Keratinocyte (primary cell): ENCODE results near the gene MAGEA8. TPM values are rescaled to one million over a fixed set of nuclear protein-coding genes. Genes with fewer than 3 reads are reported as not detected.

ENCODE experiments used
- DNase-seq: peaks from one replicate; pipeline ENCODE4 v3.0.0-alpha.2; 2011; ENCODE audit warnings: low read depth, missing footprints, low spot score
- FAIRE-seq: peaks from 2 replicates; lab custom pipeline; 2011; peaks lifted over from hg19 to GRCh38; lab: Jason Lieb, UNC
- H2AFZ ChIP-seq: 2 replicates; pipeline ENCODE4 v1.6.0; 2012; ENCODE audit warnings: low read length, control low read depth, inconsistent platforms; ENCODE audit not compliant: control insufficient read depth
- H3K27ac ChIP-seq: 2 replicates; pipeline ENCODE4 v1.5.1; 2011; ENCODE audit warnings: low read length; ENCODE audit not compliant: control insufficient read depth, insufficient read depth
- H3K27me3 ChIP-seq: 3 replicates; pipeline ENCODE4 v1.6.0; 2011; ENCODE audit warnings: low read length; ENCODE audit not compliant: control insufficient read depth, insufficient read depth; ENCODE audit errors: extremely low read depth
- H3K36me3 ChIP-seq, 2 experiments: 2 replicates in 1 of 2; 3 replicates in 1 of 2; pipeline ENCODE4 v1.5.1; 2011; ENCODE audit warnings: low read length in 2 of 2, mild to moderate bottlenecking in 1 of 2; ENCODE audit not compliant: control insufficient read depth in 2 of 2, insufficient read depth in 2 of 2; ENCODE audit errors: extremely low read depth in 1 of 2
- H3K4me1 ChIP-seq: 3 replicates; pipeline ENCODE4 v1.5.1; 2011; ENCODE audit warnings: low read length; ENCODE audit not compliant: control insufficient read depth, insufficient read depth; ENCODE audit errors: extremely low read depth
- H3K4me2 ChIP-seq: 3 replicates; pipeline ENCODE4 v1.6.0; 2011; ENCODE audit warnings: low read depth, low read length; ENCODE audit not compliant: control insufficient read depth, insufficient read depth; ENCODE audit errors: extremely low read depth
- H3K4me3 ChIP-seq, 3 experiments: fragments of 200-600 bp in 1 of 3; sonication (generic) in 1 of 3; 2 replicates in 2 of 3; 3 replicates in 1 of 3; pipeline ENCODE4 v1.5.1; 2011 to 2016; ENCODE audit warnings: low read length in 3 of 3, mild to moderate bottlenecking in 3 of 3, control low read depth in 2 of 3, inconsistent platforms in 1 of 3, low read depth in 1 of 3, mixed read lengths in 1 of 3, mixed run types in 1 of 3, moderate library complexity in 1 of 3; ENCODE audit not compliant: control insufficient read depth in 2 of 3, insufficient read depth in 2 of 3; ENCODE audit errors: extremely low read depth in 1 of 3
- H3K79me2 ChIP-seq: 2 replicates; pipeline ENCODE4 v1.6.0; 2012; ENCODE audit warnings: low read length; ENCODE audit not compliant: control insufficient read depth, insufficient read depth
- H3K9ac ChIP-seq: 3 replicates; pipeline ENCODE4 v1.6.0; 2011; ENCODE audit warnings: low read length; ENCODE audit not compliant: control insufficient read depth, insufficient read depth; ENCODE audit errors: extremely low read depth
- H3K9me1 ChIP-seq: 3 replicates; pipeline ENCODE4 v1.6.0; 2011; ENCODE audit warnings: low read length; ENCODE audit not compliant: control insufficient read depth, insufficient read depth; ENCODE audit errors: extremely low read depth
- H3K9me3 ChIP-seq: 2 replicates; pipeline ENCODE4 v1.5.1; 2012; ENCODE audit warnings: low read depth, low read length; ENCODE audit not compliant: control insufficient read depth
- H4K20me1 ChIP-seq: 3 replicates; pipeline ENCODE4 v1.6.0; 2011; ENCODE audit warnings: low read length; ENCODE audit not compliant: control insufficient read depth, insufficient read depth; ENCODE audit errors: extremely low read depth
- EZH2 ChIP-seq: IDR thresholded peaks from one replicate; pipeline ENCODE4 v1.6.1; 2012; ENCODE audit warnings: inconsistent platforms, mild to moderate bottlenecking, low read length, moderate library complexity
- dilution Hi-C: fragments of 300-500 bp; cut with MboI; formaldehyde crosslinking; loops from one replicate; pipeline ENCODE4 v1.7.0; 2020; ENCODE audit warnings: low sequenced_read_pairs; ENCODE audit not compliant: extremely low pct_ligation_motif_present
- polyA plus RNA-seq, 5 experiments: library from polyadenylated mRNA; depleted of rRNA in 3 of 5; stranded (reverse) in 3 of 5; stranded (forward) in 1 of 5; unstranded in 1 of 5; fragments of >200 nt; gene quantifications; 1 replicate in 1 of 5; 2 replicates in 3 of 5; 3 replicates in 1 of 5; pipeline versions ENCODE4 v1.2.1 to v1.2.3, GENCODE V29; 2011 to 2012; ENCODE audit warnings: missing spikeins in 2 of 5, low read depth in 1 of 5, low replicate concordance in 1 of 5
- TF ChIP-seq, protein P1 (sequence below), 3 experiments: IDR thresholded peaks in 1 of 3; conservative IDR thresholded peaks in 1 of 3; optimal IDR thresholded peaks in 1 of 3; 2 replicates in 2 of 3; 3 replicates in 1 of 3; pipeline versions ENCODE3 to v1.5.1; 2011; ENCODE audit warnings: low read length in 3 of 3, mild to moderate bottlenecking in 3 of 3, moderate library complexity in 2 of 3, control low read depth in 1 of 3, inconsistent platforms in 1 of 3; ENCODE audit not compliant: insufficient read depth in 2 of 3; ENCODE audit errors: extremely low read depth in 1 of 3

The MAGEA8 gene
- polyA plus RNA-seq, 1 donor (not counting 4 experiments of a cell fraction or from before 2014, with no cell fraction given), result not detected

DNA sequence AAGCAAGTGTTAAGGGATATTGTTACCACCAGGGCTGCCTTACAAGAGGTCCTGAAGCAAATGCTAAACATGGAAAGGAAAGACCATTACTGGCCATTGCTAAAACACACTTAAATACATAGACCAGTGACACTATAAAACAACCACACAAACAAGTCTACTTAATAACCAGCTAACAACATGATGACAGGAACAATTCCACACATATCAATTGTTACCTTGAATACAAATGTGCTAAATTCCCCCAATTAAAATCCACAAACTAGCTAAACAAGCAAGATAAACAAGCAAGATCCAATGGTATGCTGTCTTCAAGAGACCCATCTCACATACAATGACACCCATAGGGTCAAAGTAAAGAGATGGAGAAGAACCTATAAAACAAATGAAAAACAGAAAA lies 20.5 kb upstream of the MAGEA8 start:
- DNase-seq, result no peak
- Histone ChIP-seq H4K20me1 (no peaks in the 10 kb centered on the region), H3K4me1 (no peaks in the 10 kb centered on the region), H3K27me3 (no peaks in the 10 kb centered on the region), H3K4me3 (no peak overlapping the region), H3K36me3 (no peaks in the 10 kb centered on the region), H3K9ac (no peak overlapping the region), H2AFZ (no peak overlapping the region), H3K27ac (no peak overlapping the region), H3K79me2 (no peaks in the 10 kb centered on the region), H3K4me2 (no peak overlapping the region), H3K9me3 (no peaks in the 10 kb centered on the region), H3K9me1 (no peaks in the 10 kb centered on the region)
- dilution Hi-C loops, result no loop called here
- TF ChIP-seq, protein P1, sequence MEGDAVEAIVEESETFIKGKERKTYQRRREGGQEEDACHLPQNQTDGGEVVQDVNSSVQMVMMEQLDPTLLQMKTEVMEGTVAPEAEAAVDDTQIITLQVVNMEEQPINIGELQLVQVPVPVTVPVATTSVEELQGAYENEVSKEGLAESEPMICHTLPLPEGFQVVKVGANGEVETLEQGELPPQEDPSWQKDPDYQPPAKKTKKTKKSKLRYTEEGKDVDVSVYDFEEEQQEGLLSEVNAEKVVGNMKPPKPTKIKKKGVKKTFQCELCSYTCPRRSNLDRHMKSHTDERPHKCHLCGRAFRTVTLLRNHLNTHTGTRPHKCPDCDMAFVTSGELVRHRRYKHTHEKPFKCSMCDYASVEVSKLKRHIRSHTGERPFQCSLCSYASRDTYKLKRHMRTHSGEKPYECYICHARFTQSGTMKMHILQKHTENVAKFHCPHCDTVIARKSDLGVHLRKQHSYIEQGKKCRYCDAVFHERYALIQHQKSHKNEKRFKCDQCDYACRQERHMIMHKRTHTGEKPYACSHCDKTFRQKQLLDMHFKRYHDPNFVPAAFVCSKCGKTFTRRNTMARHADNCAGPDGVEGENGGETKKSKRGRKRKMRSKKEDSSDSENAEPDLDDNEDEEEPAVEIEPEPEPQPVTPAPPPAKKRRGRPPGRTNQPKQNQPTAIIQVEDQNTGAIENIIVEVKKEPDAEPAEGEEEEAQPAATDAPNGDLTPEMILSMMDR (optimal IDR thresholded peaks at IDR 0.05 in 1 of 3, IDR thresholded peaks at IDR 0.05 in 1 of 3, conservative IDR thresholded peaks at IDR 0.05 in 1 of 3; ENCODE audit: extremely low read depth in 1 of 3, insufficient read depth in 2 of 3, low read length in 3 of 3), result no peak
- no peak for TF ChIP-seq EZH2
- no peak for FAIRE-seq

DNA sequence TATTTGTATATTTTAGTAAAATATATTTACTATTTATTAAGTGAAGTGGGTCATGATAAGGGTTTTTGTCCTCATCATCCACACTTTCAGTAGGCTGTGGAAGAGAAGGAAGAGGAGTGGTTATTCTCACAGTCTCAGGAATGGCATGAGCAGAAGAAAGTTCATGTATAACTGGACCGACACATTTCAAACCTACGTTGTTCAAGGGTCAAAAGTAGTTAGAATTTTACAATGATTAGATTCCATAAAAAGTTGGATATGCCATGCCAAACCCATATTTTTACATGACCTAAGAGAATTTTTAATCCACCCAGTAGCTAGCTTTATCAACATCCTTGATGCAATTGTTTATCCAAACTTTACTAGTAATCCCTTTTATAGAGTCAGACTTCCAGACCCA lies 15.6 kb upstream of the MAGEA8 start:
- no peaks in the 10 kb centered on the region for H3K79me2 ChIP-seq
- no peak overlapping the region for H3K4me2 ChIP-seq
- H3K4me3 ChIP-seq, result no peak overlapping the region
- FAIRE-seq (no peak), DNase-seq (no peak)
- no peaks in the 10 kb centered on the region for H3K9me1 ChIP-seq
- dilution Hi-C loops, result no loop called here
- no peak overlapping the region for H2AFZ ChIP-seq
- H3K27ac ChIP-seq, result no peak overlapping the region
- TF ChIP-seq, protein P1 (optimal IDR thresholded peaks at IDR 0.05 in 1 of 3, IDR thresholded peaks at IDR 0.05 in 1 of 3, conservative IDR thresholded peaks at IDR 0.05 in 1 of 3; ENCODE audit: extremely low read depth in 1 of 3, insufficient read depth in 2 of 3, low read length in 3 of 3), result no peak
- TF ChIP-seq EZH2, result no peak
- H3K9me3 ChIP-seq, result no peaks in the 10 kb centered on the region
- no peak overlapping the region for H3K9ac ChIP-seq
- no peaks in the 10 kb centered on the region for H3K4me1 ChIP-seq
- H3K36me3 ChIP-seq, result no peaks in the 10 kb centered on the region
- no peaks in the 10 kb centered on the region for H3K27me3 ChIP-seq
- no peaks in the 10 kb centered on the region for H4K20me1 ChIP-seq
